ENCODE results near the gene ASTL. TPM values are rescaled to one million over a fixed set of nuclear protein-coding genes. Genes with fewer than 3 reads are reported as not detected.

ASTL gene
- total RNA-seq: under 1 TPM in 1 of 4 donors, not detected in 3; 0.34 TPM

DNA sequence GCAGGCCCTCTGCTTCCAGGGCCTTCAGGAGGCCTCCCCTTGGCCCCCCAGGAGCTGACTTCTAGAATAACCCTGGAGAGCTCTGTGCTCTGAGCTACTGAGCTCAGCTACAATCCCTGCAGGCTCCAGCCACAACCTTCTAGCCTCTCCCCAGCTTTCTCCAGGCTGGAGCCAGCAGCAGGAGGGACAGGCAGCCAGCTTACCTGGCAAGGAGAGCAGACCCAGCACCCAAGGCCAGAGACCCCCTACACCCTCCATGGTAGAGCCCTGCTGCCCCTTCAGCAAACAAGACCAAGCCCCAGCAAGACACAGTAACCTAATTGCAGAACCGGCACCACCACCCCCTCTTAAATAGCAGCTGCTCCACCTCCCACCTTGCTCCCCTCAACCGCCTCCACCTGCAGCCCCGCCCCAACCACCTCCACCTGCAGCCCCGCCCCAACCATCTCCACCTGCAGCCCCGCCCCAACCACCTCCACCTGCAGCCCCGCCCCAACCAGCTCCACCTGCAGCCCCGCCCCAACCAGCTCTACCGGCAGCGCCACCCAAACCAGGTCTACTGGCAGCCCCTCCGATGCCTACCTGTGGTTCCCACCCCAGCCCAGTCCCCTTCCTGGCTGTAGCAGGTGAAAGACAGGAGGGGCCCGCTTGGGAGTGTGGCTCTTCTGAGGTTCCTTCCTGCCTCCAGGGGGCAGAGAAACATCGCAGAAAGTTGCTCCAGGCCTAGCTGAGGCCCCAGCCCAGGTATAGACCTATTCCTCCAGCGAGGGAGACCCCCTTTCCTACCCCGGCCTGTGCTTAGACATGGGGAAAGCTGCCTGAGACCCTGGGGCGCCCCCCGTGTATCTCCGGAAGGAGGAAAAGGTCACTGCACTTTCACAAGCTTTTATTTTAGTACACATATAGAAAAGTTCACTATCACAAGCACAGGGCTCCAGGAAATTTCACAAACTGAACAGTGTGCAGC lies at the start of gene ASTL:
Gene ASTL (minus strand): TSS at position 324 of the 967 bp plus-strand sequence. CDS start 66 bp downstream, at position 258.
- TF ChIP-seq CTCF (IDR thresholded peaks at IDR 0.05; ENCODE audit: low read depth): no peak

- TF ChIP-seq CTCF (IDR thresholded peaks at IDR 0.05; ENCODE audit: low read depth): no peak
These were observed 48.3 kb upstream of the ASTL start for GRCh38 chr2:96186562-96186961.

DNA sequence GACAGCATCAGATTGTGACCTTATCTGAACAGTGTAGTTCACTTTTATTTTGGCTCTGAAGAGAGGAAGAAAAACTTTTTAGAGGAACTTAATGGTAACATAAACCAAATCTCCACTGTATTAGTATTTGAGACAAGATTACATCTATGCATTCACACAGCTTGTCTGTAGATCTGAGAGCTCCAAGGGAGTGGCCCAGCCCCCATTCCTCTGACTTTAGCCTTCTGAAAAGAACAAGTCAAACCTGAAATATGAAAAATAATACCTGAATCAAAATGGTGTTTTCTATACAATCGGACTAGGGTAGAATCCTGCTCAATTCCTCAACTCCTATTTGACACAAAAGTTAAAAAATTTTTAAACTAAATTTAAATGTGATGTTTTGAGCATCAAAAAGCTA lies 47.2 kb upstream of the ASTL start:
- no peak for TF ChIP-seq CTCF (IDR thresholded peaks at IDR 0.05; ENCODE audit: low read depth)

- no peak for TF ChIP-seq CTCF (IDR thresholded peaks at IDR 0.05; ENCODE audit: low read depth)
These were observed 46.7 kb upstream of the ASTL start for GRCh38 chr2:96184989-96185388.

DNA sequence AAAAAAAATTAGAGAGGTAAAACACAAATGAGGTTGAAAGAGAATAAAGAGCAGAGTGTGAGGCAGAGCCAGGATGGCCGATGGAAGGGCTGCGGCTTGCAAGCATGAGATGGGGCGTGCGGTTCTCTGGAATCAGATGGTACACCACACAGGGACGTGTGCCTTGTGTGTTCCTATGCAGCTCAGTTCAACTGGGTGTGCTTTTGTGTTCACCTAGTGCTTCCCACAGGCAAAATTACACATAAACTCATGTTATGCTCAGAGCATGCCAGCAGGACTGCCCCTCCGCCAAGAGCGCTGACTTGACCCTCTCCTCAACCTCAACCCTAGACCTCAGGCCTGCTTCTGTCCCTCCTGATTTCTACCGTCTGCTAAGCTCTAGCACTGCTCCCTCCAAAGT lies 45.9 kb upstream of the ASTL start:
- no peak for TF ChIP-seq CTCF (IDR thresholded peaks at IDR 0.05; ENCODE audit: low read depth)

GRCh38 chr2:96181529-96181928 lies 43.2 kb upstream of the ASTL start:
- TF ChIP-seq CTCF (IDR thresholded peaks at IDR 0.05; ENCODE audit: low read depth): no peak

- no peak for TF ChIP-seq CTCF (IDR thresholded peaks at IDR 0.05; ENCODE audit: low read depth)
These were observed 42.2 kb upstream of the ASTL start for GRCh38 chr2:96180521-96180920.

Measured in subcutaneous adipose tissue (tissue), 4 donors.